Transverse colon (tissue), 4 donors: ENCODE data around the gene BTBD1. TPM values are rescaled to one million over a fixed set of nuclear protein-coding genes. Genes with fewer than 3 reads are reported as not detected.

Experiments used
- DNase-seq: peaks from one replicate; pipeline ENCODE4 v3.0.0-alpha.2; 2019
- H3K27ac ChIP-seq, 4 donors: fragments of 200-600 bp; sonication (generic); 2 replicates each; pipeline ENCODE4 v1.5.1; 2016 to 2018; ENCODE audit warnings: inconsistent platforms in 4 of 4
- H3K27me3 ChIP-seq: fragments of 200-600 bp; sonication (generic); 2 replicates; pipeline ENCODE4 v1.5.1; 2017; ENCODE audit warnings: inconsistent platforms
- H3K36me3 ChIP-seq, 4 donors: fragments of 200-600 bp; sonication (generic); 2 replicates each; pipeline ENCODE4 v1.5.1; 2017 to 2019; ENCODE audit warnings: inconsistent platforms in 4 of 4
- H3K4me1 ChIP-seq, 4 donors: fragments of 200-600 bp; sonication (generic); 2 replicates each; pipeline ENCODE4 v1.5.1; 2017 to 2020; ENCODE audit warnings: inconsistent platforms in 4 of 4
- H3K4me3 ChIP-seq, 4 donors: fragments of 200-600 bp; sonication (generic); 1 replicate in 1 of 4; 2 replicates in 3 of 4; pipeline versions ENCODE4 v1.5.1 to v1.6.1; 2017 to 2019; ENCODE audit warnings: inconsistent platforms in 4 of 4
- H3K9me3 ChIP-seq, 2 donors: fragments of 200-600 bp; sonication (generic); 2 replicates each; pipeline ENCODE4 v1.5.1; 2017 to 2019; ENCODE audit warnings: inconsistent platforms in 2 of 2
- EP300 ChIP-seq: sonication (generic); formaldehyde crosslinking; IDR thresholded peaks from one replicate; pipeline ENCODE4 v1.6.1; 2017; ENCODE audit warnings: antibody characterized with exemption, low read depth
- POLR2A ChIP-seq: fragments of 450-650 bp; IDR thresholded peaks from one replicate; pipeline ENCODE4 v1.6.1; 2016; ENCODE audit warnings: antibody characterized with exemption, mild to moderate bottlenecking, moderate library complexity
- POLR2AphosphoS5 ChIP-seq, 3 donors: sonication (generic); formaldehyde crosslinking; IDR thresholded peaks; one replicate each; pipeline ENCODE4 v1.6.1; 2016; ENCODE audit warnings: antibody characterized with exemption in 3 of 3
- WGBS, 2 donors: methylation state at CpG; one replicate each; pipeline ENCODE4 v1.1.5; 2018; ENCODE audit warnings: low coverage in 1 of 2; 5-methylcytosine and 5-hydroxymethylcytosine counted together
- in situ Hi-C, 4 donors: fragments of 200-750 bp; cut with MboI; loops; one replicate each; pipeline versions ENCODE4 v1.15.0 to v1.15.1; 2017; ENCODE audit warnings: low sequenced_read_pairs in 3 of 4, low pct_ligation_motif_present in 1 of 4, low pct_unique_long_range_greater_than_20kb in 1 of 4
- intact Hi-C: fragments of 100-400 bp; cut with DNase I; formaldehyde crosslinking; loops from one replicate; pipeline ENCODE4 v1.15.1; 2023; ENCODE audit warnings: low total_unique reads
- total RNA-seq, 4 donors: library from RNA; depleted of rRNA; stranded (reverse); fragments of >200 nt; gene quantifications; one replicate each; pipeline ENCODE4 v1.1.0, GENCODE V29; 2016
- TF ChIP-seq, protein P1 (sequence below), 5 experiments: fragments of 200-600 bp in 3 of 5; fragments of 450-650 bp in 2 of 5; sonication (generic) in 3 of 5; IDR thresholded peaks; 1 replicate in 2 of 5; 2 replicates in 3 of 5; pipeline ENCODE4 v1.5.1; 2016 to 2017; ENCODE audit warnings: antibody characterized with exemption in 5 of 5, inconsistent platforms in 3 of 5, mild to moderate bottlenecking in 2 of 5, moderate library complexity in 1 of 5

The BTBD1 gene
- total RNA-seq, 4 donors from 2014 or later = 65.7 to 96.1 (median 74.1) TPM

DNA sequence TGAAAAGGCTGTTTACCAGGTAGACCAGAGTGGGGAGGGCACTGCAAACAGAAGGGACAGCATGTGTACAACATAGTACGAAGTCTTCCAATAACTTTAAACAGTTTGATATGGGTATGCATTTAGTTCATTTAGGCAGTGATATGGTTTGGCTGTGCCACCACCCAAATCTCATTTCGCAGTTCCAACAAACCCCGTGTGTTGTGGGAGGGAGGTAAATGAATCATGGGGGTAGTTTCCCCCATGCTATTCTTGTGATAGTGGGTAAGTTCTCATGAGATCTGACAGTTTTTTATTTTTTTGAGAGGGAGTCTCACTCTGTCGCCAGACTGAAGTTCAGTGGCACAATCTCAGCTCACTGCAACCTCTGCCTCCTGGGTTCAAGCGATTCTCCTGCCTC is 88.6 kb downstream of the BTBD1 start:
- no peak for DNase-seq
- intact Hi-C loops = no loop called here
- H3K27ac ChIP-seq = no peak overlapping the region
- no peaks in the 10 kb centered on the region for H3K4me1 ChIP-seq
- TF ChIP-seq, protein P1, sequence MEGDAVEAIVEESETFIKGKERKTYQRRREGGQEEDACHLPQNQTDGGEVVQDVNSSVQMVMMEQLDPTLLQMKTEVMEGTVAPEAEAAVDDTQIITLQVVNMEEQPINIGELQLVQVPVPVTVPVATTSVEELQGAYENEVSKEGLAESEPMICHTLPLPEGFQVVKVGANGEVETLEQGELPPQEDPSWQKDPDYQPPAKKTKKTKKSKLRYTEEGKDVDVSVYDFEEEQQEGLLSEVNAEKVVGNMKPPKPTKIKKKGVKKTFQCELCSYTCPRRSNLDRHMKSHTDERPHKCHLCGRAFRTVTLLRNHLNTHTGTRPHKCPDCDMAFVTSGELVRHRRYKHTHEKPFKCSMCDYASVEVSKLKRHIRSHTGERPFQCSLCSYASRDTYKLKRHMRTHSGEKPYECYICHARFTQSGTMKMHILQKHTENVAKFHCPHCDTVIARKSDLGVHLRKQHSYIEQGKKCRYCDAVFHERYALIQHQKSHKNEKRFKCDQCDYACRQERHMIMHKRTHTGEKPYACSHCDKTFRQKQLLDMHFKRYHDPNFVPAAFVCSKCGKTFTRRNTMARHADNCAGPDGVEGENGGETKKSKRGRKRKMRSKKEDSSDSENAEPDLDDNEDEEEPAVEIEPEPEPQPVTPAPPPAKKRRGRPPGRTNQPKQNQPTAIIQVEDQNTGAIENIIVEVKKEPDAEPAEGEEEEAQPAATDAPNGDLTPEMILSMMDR (IDR thresholded peaks at IDR 0.05) = no peak
- no peak for TF ChIP-seq POLR2A
- no peak for TF ChIP-seq EP300
- no peak for TF ChIP-seq POLR2AphosphoS5 (IDR thresholded peaks at IDR 0.05)
- H3K4me3 ChIP-seq = no peak overlapping the region
- H3K36me3 ChIP-seq = no peaks in the 10 kb centered on the region
- no peaks in the 10 kb centered on the region for H3K9me3 ChIP-seq
- 83 to 86% methylated on average over 1 to 5 of the region's 5 CpGs for WGBS, 2 donors
- in situ Hi-C loops = no loop called here
- no peaks in the 10 kb centered on the region for H3K27me3 ChIP-seq

DNA sequence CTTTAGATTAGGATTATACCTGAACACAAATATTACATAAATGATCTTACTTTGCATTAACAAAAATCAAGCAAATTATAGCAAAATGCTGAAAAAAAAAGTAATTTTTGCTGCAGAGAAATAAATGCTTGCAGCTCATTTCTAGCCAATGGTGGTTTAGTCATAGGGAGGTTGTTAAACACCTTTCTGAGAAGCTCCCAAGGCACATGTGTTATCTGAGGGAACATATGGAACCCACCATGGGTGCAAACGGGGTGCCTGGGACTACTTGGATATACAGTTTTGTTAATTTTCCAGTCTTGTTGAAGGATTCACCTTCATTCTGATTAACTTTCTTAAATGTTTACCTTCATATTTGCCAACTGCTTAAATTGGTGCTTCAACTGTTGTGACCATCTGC is 90.0 kb downstream of the BTBD1 start:
- Histone ChIP-seq H3K27me3 (no peaks in the 10 kb centered on the region), H3K4me3 (no peak overlapping the region), H3K9me3 (no peaks in the 10 kb centered on the region), H3K36me3 (no peaks in the 10 kb centered on the region), H3K4me1 (no peaks in the 10 kb centered on the region), H3K27ac (no peak overlapping the region)
- in situ Hi-C loops (no loop called here), intact Hi-C loops (no loop called here)
- DNase-seq = no peak
- TF ChIP-seq, protein P1 (IDR thresholded peaks at IDR 0.05) = no peak
- 94 to 100% methylated on average over 1 of the region's 1 CpG for WGBS, 2 donors

DNA sequence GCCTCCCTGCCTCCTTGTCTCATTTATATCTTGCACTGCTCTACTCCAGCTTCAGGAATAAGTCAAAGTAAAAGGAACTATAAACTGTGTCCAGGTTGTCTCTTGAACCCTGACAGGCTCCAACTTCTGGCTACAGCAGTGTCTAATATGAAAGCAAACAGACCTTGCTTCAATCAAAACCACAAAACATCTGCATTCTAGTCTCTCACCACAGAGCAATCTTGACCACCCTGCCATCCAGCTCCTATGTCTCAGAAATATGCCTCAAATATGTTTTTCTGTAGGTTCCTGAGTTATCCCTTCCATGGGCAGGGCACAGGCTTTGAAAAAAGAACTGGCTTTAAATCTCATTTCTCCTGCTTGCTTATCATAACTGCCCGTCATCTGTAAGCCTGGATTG is 94.1 kb downstream of the BTBD1 start:
- DNase-seq = no peak
- Histone ChIP-seq H3K4me3 (no peak overlapping the region), H3K27me3 (no peaks in the 10 kb centered on the region), H3K36me3 (no peaks in the 10 kb centered on the region), H3K4me1 (no peaks in the 10 kb centered on the region), H3K9me3 (no peaks in the 10 kb centered on the region), H3K27ac (no peak overlapping the region)
- WGBS, 2 donors = 78 to 90% methylated on average over 1 of the region's 1 CpG
- TF ChIP-seq, protein P1 (IDR thresholded peaks at IDR 0.05) = no peak
- TF ChIP-seq POLR2A = no peak
- no peak for TF ChIP-seq POLR2AphosphoS5 (IDR thresholded peaks at IDR 0.05)
- TF ChIP-seq EP300 = no peak
- intact Hi-C loops = no loop called here
- in situ Hi-C loops = loop anchor here in 1 of 4 donors (25.0 kb wide), 1 partner anchor 111 kb away; no protein-coding TSS in a partner anchor

DNA sequence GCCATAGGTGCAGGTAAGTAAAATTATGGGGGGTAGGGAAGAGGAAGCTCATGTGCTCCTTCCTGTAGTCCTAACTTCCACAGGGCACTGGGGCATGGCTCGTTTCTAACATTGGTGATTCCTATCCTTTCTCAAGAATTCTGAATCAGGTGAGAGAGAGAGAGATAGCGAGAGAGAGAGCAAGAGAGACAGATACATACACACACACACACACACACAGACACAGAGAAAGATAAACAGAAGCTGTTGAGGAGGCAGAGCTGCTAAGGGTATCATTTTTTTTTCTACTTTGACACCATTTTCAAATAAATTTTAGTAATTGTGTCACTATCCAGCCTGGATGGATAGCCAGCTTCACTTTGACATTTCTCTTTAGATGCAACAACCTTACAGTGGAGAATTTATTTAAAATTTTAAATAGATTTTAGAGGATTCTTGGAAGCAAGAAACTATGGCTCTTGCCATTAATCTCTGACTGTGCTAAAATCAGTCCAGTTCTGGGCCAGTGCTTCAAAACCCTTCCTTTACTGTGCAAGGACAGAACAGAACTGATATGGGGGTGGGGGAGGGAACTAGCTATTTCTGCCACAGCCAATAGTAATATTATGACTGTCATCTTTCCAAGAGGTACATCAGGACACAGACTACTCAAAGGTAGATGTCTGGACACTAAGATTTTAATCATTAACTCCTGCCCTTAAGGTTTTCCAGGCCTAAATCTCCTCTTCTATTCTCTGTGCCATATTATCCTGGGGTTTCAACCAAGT is 95.7 kb downstream of the BTBD1 start:
- no peak for TF ChIP-seq POLR2A
- TF ChIP-seq, protein P1 (IDR thresholded peaks at IDR 0.05) = no peak
- TF ChIP-seq POLR2AphosphoS5 (IDR thresholded peaks at IDR 0.05) = no peak
- no peak for TF ChIP-seq EP300
- H3K27ac ChIP-seq = no peak overlapping the region
- no peaks in the 10 kb centered on the region for H3K36me3 ChIP-seq
- in situ Hi-C loops = loop anchor here in 1 of 4 donors (25.0 kb wide), 1 partner anchor 109 kb away; no protein-coding TSS in a partner anchor
- no peak for DNase-seq
- H3K9me3 ChIP-seq = no peaks in the 10 kb centered on the region
- no peaks in the 10 kb centered on the region for H3K27me3 ChIP-seq
- no peak overlapping the region for H3K4me3 ChIP-seq
- intact Hi-C loops = no loop called here
- WGBS, 2 donors = 79% methylated on average over 2 of the region's 2 CpGs; no CpG with 5 or more reads in 1 of the 2 donors
- H3K4me1 ChIP-seq = no peaks in the 10 kb centered on the region
